NCI-H146 treated with DMSO at 0.1 percent for 48 hours (cell line): ENCODE measurements around the gene GCAT.
"Not testable (repeated sequence)": the region's sequence is repeated elsewhere in the genome, so short reads cannot be mapped to it uniquely, and the experiment has no call there.

Source experiments
- DNase-seq: peaks from one replicate; lab custom pipeline; 2025; ENCODE audit not compliant: unreplicated experiment; lab: John Stamatoyannopoulos, UW

The GCAT gene

GRCh38 chr22:37782340-37783168 lies 25.2 kb upstream of the GCAT start:
- DNase-seq, result no peak

GRCh38 chr22:37784829-37785495 lies 22.8 kb upstream of the GCAT start:
- no peak for DNase-seq

DNA sequence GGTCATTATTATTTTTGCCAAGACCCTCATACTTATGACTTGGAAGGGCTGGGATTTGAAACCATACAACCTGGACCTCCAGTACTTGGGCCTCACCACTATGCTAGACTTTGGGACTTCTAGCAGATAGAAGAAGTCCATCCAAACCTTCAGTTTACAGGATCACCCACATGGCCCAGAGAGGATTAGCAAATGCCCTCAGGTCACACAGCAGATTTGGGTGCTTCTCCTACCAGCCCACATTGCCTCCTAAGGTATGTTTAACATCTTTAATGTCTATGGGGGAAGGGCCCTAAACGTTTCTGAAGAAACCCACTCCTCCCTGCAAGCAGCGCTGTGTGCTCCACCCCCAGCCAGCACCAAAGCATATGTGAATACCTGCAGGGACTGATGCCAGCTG lies 17.5 kb upstream of the GCAT start:
- DNase-seq, result no peak

GRCh38 chr22:37792494-37792893 lies 15.2 kb upstream of the GCAT start:
- no peak for DNase-seq

- no peak for DNase-seq
Measured at GRCh38 chr22:37794376-37794775, 13.4 kb upstream of the GCAT start.

DNA sequence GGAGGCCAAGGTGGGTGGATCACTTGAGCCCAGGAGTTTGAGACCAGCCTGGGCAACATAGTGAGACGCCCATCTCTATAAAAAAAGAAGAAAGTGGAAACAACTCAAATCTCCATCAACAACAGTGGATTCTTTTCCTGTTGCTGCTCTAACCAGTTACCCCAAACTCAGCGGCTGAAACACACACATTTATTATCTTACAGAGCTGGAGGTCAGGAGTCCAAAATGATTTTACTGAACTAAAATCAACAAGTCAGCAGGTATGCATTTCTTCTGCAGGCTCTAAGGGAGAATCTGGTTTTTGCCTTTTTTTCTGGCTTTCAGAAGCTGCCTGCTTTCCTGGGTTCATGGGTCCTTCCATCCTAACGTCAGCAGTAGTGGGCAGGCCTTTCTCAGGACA lies 11.7 kb upstream of the GCAT start:
- no peak for DNase-seq

GRCh38 chr22:37797259-37797658 lies 10.5 kb upstream of the GCAT start:
- not testable (repeated sequence) for DNase-seq

GRCh38 chr22:37797874-37798500 lies 9.7 kb upstream of the GCAT start:
- no peak for DNase-seq

GRCh38 chr22:37799979-37800378 lies 7.8 kb upstream of the GCAT start:
- DNase-seq, result not testable (repeated sequence)

DNA sequence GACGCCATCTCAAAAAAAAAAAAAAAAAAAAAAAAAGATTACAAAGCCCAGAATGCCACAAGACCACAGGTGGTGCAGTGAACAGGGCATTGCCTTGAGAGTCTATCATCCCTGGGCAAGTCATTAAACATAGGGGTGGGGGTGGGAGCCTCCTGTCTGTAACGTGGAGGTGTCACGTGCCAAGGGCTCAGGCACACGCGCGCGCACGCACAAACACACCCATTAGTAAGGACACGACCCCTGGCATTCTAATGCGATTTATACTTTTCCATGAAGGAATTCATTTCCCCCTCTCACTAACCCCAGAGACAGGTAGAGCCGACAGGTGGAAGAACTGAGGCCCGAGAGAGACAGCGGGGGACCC lies 5.8 kb upstream of the GCAT start:
- DNase-seq, result peak; percentile 13

DNA sequence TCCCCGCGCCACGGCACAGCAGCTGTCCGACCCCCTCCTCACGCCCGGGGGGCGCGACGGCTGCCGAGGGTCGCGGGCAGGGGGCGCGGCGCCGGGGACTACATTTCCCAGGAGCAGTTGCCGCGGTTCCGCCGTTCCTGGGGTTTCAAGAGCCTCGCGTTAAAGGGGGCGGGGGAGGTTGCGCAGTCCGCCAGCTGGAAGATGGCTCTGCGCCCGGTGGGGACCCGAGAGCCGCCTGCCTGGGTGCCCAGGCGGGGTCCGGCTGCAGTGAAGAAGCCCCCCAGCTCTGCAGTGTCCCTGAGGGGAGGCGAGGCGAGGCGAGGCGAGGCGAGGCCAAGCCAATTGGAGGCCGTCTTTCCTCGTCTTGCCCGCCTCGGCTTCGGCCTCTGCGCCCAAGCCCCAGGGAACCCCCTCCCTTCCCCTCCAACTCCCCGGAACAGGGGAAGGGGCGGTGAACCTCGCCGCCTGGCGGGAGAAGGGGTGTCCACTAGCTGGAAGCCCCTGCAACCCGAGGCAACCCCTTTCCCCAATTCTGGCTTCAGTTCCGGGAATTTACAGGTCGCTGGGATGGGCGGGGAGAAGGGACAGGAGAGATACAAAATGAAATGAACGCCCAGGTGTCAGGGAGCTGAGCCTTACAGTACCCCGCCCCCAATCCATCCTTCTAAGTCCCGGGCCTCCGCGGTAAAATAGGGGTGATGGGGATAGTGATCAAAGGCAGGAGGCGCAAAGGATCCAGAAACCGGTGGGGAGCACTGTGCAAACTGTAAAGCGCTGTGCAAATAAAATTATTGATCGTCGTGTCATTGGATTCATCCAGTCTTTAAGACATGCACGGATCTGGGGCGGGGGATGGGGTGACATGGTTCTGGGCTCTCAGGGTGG lies 5.2 kb upstream of the GCAT start:
- DNase-seq, result peak; percentile 46

GRCh38 chr22:37803195-37803638 lies 4.5 kb upstream of the GCAT start:
- DNase-seq, result peak; percentile 53

DNA sequence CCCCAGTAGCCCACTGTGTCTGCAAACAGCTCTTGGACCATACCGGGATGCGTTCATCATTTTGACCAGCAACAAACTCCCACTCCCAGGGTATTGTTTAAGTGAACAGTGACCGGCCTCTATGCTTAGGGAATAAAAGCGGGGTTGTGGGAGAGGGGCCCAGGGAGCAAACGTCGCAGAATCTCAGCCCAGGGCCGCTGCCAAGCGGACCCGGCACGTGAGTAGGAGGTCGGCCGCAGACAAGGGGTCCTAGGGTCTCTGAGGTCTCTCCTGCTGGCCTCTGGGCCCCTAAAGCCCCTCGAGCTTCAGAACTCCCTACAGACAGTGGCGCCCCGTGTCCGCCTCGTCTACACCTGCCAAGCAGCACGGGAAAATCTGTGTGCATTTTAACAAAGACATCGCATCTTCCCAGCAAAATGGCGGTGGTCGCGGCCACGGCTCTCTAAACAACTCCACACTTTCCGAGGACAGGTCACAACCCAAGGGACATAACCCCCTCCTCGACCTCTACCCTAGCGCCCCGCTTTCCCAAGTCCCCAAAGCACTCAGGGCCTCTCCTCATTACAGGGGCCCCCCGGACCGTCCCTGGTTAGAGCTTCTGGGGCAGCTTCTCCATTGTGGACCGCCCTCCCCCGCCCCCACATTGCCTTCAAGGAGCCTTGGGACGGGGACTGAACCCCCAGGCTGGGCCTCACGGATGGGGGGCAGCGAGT lies 3.9 kb upstream of the GCAT start:
- peak; percentile 53 for DNase-seq

- no peak for DNase-seq
Measured at GRCh38 chr22:37804352-37804880, 3.3 kb upstream of the GCAT start.

GRCh38 chr22:37804881-37805809 lies 2.6 kb upstream of the GCAT start:
- DNase-seq, result peak; percentile 34

GRCh38 chr22:37805810-37806277 lies 1.9 kb upstream of the GCAT start:
- no peak for DNase-seq

GRCh38 chr22:37806409-37807333 lies 1.1 kb upstream of the GCAT start:
- no peak for DNase-seq

- DNase-seq, result no peak
Measured at GRCh38 chr22:37808294-37808657, 542 bp downstream of the GCAT start.
